HCT116 (cell line): ENCODE measurements around the gene GRIK1. TPM values are rescaled to one million over a fixed set of nuclear protein-coding genes. Genes with fewer than 3 reads are reported as not detected.

Source experiments
- ATAC-seq: fragments of 200-7000 bp; cut with Tn5 transposase; 2 replicates; pipeline ENCODE4 v1.9.1; 2020; ENCODE audit warnings: mild to moderate bottlenecking, moderate library complexity
- BruUV-seq: library from RNA; stranded (reverse); fragments of 400-500 nt; replicated peaks from 2 replicates; lab custom pipeline; 2021; lab: Mats Ljungman, UMichigan
- CTCF ChIA-PET: fragments of 300-600 bp; sonication (Branson Sonifier 250); formaldehyde crosslinking; loops from one replicate; lab custom pipeline; 2021; ENCODE audit warnings: antibody characterized with exemption; lab: Charles Lee
- POLR2A ChIA-PET: fragments of 300-600, 350-600 bp; sonication (Branson Sonifier 250); formaldehyde crosslinking; loops from one replicate; lab custom pipeline; 2021; ENCODE audit warnings: antibody characterized with exemption; lab: Charles Lee
- RAD21 ChIA-PET, 2 experiments: fragments of 300-600 bp; sonication (Branson Sonifier 250); formaldehyde crosslinking; loops; one replicate each; lab custom pipeline; 2023; ENCODE audit warnings: low total read pairs in 2 of 2; ENCODE audit not compliant: uncharacterized antibody in 2 of 2, unreplicated experiment in 2 of 2, low non-redundant PET in 1 of 2; lab: Charles Lee
- DNase-seq: peaks from one replicate; pipeline ENCODE4 v3.0.0-alpha.2; 2010; ENCODE audit warnings: low read depth, low spot score
- H2AFZ ChIP-seq: fragments of 200-600 bp; shearing (Covaris generic), sonication (generic); 2 replicates; pipeline ENCODE4 v1.6.1; 2017; ENCODE audit warnings: low read depth, mixed run types, mixed read lengths, antibody characterized with exemption, low read length; ENCODE audit not compliant: poor library complexity, severe bottlenecking
- H3K27ac ChIP-seq: 2 replicates; pipeline ENCODE4 v1.5.1; 2012; ENCODE audit warnings: low read depth, low read length
- H3K27me3 ChIP-seq: fragments of 200-600 bp; sonication (generic); 2 replicates; pipeline ENCODE4 v1.6.1; 2016; ENCODE audit warnings: mixed run types, low read length, mixed read lengths; ENCODE audit not compliant: insufficient read depth
- H3K36me3 ChIP-seq, 2 experiments: fragments of 200-500 bp in 1 of 2; fragments of 200-600 bp in 1 of 2; sonication (Bioruptor generic) in 1 of 2; sonication (generic) in 1 of 2; 2 replicates each; pipeline versions ENCODE4 v1.5.1 to v1.6.1; 2014 to 2016; ENCODE audit warnings: low read length in 2 of 2, inconsistent platforms in 1 of 2, mixed read lengths in 1 of 2, mixed run types in 1 of 2; ENCODE audit not compliant: insufficient read depth in 2 of 2, control insufficient read depth in 1 of 2
- H3K4me1 ChIP-seq, 2 experiments: fragments of 200-600 bp in 1 of 2; sonication (generic) in 1 of 2; 2 replicates each; pipeline versions ENCODE4 v1.5.1 to v1.6.1; 2012 to 2017; ENCODE audit warnings: low read length in 2 of 2, inconsistent platforms in 1 of 2, mild to moderate bottlenecking in 1 of 2, mixed read lengths in 1 of 2, mixed run types in 1 of 2, moderate library complexity in 1 of 2; ENCODE audit not compliant: insufficient read depth in 2 of 2, control insufficient read depth in 1 of 2
- H3K4me2 ChIP-seq: fragments of 200-600 bp; sonication (generic); 2 replicates; pipeline ENCODE4 v1.6.1; 2017; ENCODE audit warnings: mixed run types, low read length, mixed read lengths
- H3K4me3 ChIP-seq, 2 experiments: fragments of 200-600 bp in 1 of 2; sonication (generic) in 1 of 2; replicated peaks in 1 of 2; 2 replicates each; pipeline ENCODE4 v1.5.1; 2011 to 2016; ENCODE audit warnings: low read length in 2 of 2, control low read depth in 1 of 2, low read depth in 1 of 2, mild to moderate bottlenecking in 1 of 2, mixed read lengths in 1 of 2, mixed run types in 1 of 2
- H3K79me2 ChIP-seq: fragments of 200-600 bp; sonication (generic); 2 replicates; pipeline ENCODE4 v1.6.1; 2017; ENCODE audit warnings: mild to moderate bottlenecking, mixed run types, low read length, moderate library complexity, mixed read lengths; ENCODE audit not compliant: insufficient read depth
- H3K9ac ChIP-seq: fragments of 200-600 bp; sonication (generic); 2 replicates; pipeline ENCODE4 v1.6.1; 2016; ENCODE audit warnings: low read length, mixed read lengths
- H3K9me2 ChIP-seq: fragments of 200-600 bp; sonication (generic), shearing (Covaris generic); 2 replicates; pipeline ENCODE4 v1.6.1; 2017; ENCODE audit warnings: mixed run types, mild to moderate bottlenecking, moderate library complexity; ENCODE audit not compliant: insufficient read depth
- H3K9me3 ChIP-seq, 2 experiments: fragments of 200-500 bp in 1 of 2; fragments of 200-600 bp in 1 of 2; sonication (Bioruptor generic) in 1 of 2; sonication (generic) in 1 of 2; 2 replicates each; pipeline ENCODE4 v1.6.1; 2014 to 2017; ENCODE audit warnings: low read length in 2 of 2, mixed read lengths in 2 of 2, inconsistent platforms in 1 of 2, low read depth in 1 of 2, mild to moderate bottlenecking in 1 of 2, mixed run types in 1 of 2, moderate library complexity in 1 of 2; ENCODE audit not compliant: control insufficient read depth in 1 of 2, insufficient read depth in 1 of 2
- H4K20me1 ChIP-seq: fragments of 200-600 bp; sonication (generic), shearing (Covaris generic); 2 replicates; pipeline ENCODE4 v1.6.1; 2017; ENCODE audit warnings: mixed run types, mild to moderate bottlenecking, moderate library complexity; ENCODE audit not compliant: insufficient read depth
- ATF3 ChIP-seq: IDR thresholded peaks from 2 replicates; pipeline ENCODE4 v1.6.1; 2012
- CEBPB ChIP-seq: IDR thresholded peaks from 2 replicates; pipeline ENCODE4 v1.6.1; 2012; ENCODE audit warnings: low read depth
- EGR1 ChIP-seq: IDR thresholded peaks from 2 replicates; pipeline ENCODE4 v1.6.1; 2012; ENCODE audit warnings: low read depth
- FOSL1 ChIP-seq: IDR thresholded peaks from 2 replicates; pipeline ENCODE4 v1.6.1; 2012; ENCODE audit warnings: low read depth
- JUND ChIP-seq: IDR thresholded peaks from 2 replicates; pipeline ENCODE4 v1.6.1; 2012
- POLR2A ChIP-seq: IDR thresholded peaks from 2 replicates; pipeline ENCODE4 v1.7.0; 2011; ENCODE audit warnings: borderline replicate concordance; ENCODE audit not compliant: insufficient read depth, insufficient read length; ENCODE audit errors: extremely low read depth
- POLR2AphosphoS5 ChIP-seq: IDR thresholded peaks from 2 replicates; pipeline ENCODE4 v1.6.1; 2011; ENCODE audit warnings: mild to moderate bottlenecking, low read depth, low read length, moderate library complexity
- RAD21 ChIP-seq: IDR thresholded peaks from 2 replicates; pipeline ENCODE4 v1.6.1; 2012; ENCODE audit warnings: low read depth, mild to moderate bottlenecking
- REST ChIP-seq: IDR thresholded peaks from 2 replicates; pipeline ENCODE4 v1.6.1; 2012; ENCODE audit warnings: low read depth
- SIN3A ChIP-seq: IDR thresholded peaks from 2 replicates; pipeline ENCODE4 v1.6.1; 2012; ENCODE audit warnings: low read depth
- SP1 ChIP-seq: IDR thresholded peaks from 2 replicates; pipeline ENCODE4 v1.6.1; 2012; ENCODE audit warnings: low read depth
- YY1 ChIP-seq: IDR thresholded peaks from 2 replicates; pipeline ENCODE4 v1.6.1; 2011; ENCODE audit warnings: low read length, low read depth, moderate library complexity, mild to moderate bottlenecking; ENCODE audit not compliant: insufficient replicate concordance; ENCODE audit errors: extremely low read depth
- ZFX ChIP-seq: fragments of 450-650 bp; IDR thresholded peaks from 2 replicates; pipeline ENCODE4 v1.6.1; 2017
- ZNF274 ChIP-seq: fragments of 200-500 bp; sonication (Bioruptor generic); IDR thresholded peaks from 2 replicates; pipeline ENCODE4 v1.6.1; 2014; ENCODE audit warnings: mild to moderate bottlenecking, low read depth, low read length, inconsistent platforms
- intact Hi-C: fragments of 100-400 bp; cut with micrococcal nuclease; formaldehyde crosslinking; loops from 2 replicates; pipeline ENCODE4 v1.10.0; 2022
- total RNA-seq: library from RNA; stranded (reverse); gene quantifications from one replicate; pipeline ENCODE4 v1.2.1, GENCODE V29; 2021; ENCODE audit not compliant: unreplicated experiment
- TF ChIP-seq, protein P1 (sequence below): IDR thresholded peaks from 2 replicates; pipeline ENCODE4 v1.6.1; 2011; ENCODE audit warnings: mild to moderate bottlenecking, low read length, moderate library complexity; ENCODE audit not compliant: insufficient replicate concordance; ENCODE audit errors: extremely low read depth
- TF ChIP-seq, protein P2 (sequence below): IDR thresholded peaks from 2 replicates; pipeline ENCODE4 v1.6.1; 2012

Gene GRIK1
- total RNA-seq, 1 experiment from 2014 or later = not detected

- Histone ChIP-seq H3K4me2 (no peak overlapping the region), H2AFZ (no peak overlapping the region), H3K27ac (no peak overlapping the region), H3K27me3 (no peaks in the 10 kb centered on the region), H3K9me2 (no peaks in the 10 kb centered on the region), H4K20me1 (no peaks in the 10 kb centered on the region), H3K4me3 (no peak overlapping the region), H3K9ac (no peak overlapping the region), H3K79me2 (no peaks in the 10 kb centered on the region), H3K9me3 (peaks cover 12 to 22% of the 10 kb centered on the region in 2 experiments; a peak in 2 of 4 replicates), H3K36me3 (no peaks in the 10 kb centered on the region), H3K4me1 (no peaks in the 10 kb centered on the region)
- CTCF ChIA-PET = no interaction called here
- RAD21 ChIA-PET = no interaction called here
- TF ChIP-seq, protein P1, sequence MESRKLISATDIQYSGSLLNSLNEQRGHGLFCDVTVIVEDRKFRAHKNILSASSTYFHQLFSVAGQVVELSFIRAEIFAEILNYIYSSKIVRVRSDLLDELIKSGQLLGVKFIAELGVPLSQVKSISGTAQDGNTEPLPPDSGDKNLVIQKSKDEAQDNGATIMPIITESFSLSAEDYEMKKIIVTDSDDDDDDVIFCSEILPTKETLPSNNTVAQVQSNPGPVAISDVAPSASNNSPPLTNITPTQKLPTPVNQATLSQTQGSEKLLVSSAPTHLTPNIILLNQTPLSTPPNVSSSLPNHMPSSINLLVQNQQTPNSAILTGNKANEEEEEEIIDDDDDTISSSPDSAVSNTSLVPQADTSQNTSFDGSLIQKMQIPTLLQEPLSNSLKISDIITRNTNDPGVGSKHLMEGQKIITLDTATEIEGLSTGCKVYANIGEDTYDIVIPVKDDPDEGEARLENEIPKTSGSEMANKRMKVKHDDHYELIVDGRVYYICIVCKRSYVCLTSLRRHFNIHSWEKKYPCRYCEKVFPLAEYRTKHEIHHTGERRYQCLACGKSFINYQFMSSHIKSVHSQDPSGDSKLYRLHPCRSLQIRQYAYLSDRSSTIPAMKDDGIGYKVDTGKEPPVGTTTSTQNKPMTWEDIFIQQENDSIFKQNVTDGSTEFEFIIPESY = no peak
- TF ChIP-seq, protein P2, sequence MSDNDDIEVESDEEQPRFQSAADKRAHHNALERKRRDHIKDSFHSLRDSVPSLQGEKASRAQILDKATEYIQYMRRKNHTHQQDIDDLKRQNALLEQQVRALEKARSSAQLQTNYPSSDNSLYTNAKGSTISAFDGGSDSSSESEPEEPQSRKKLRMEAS = no peak
- TF ChIP-seq ZNF274 = no peak
- TF ChIP-seq POLR2AphosphoS5 = no peak
- no peak for TF ChIP-seq EGR1
- TF ChIP-seq ATF3 = no peak
- TF ChIP-seq REST = no peak
- TF ChIP-seq ZFX = no peak
- no peak for TF ChIP-seq RAD21
- no peak for TF ChIP-seq SP1
- TF ChIP-seq FOSL1 = no peak
- TF ChIP-seq CEBPB = no peak
- TF ChIP-seq YY1 = no peak
- TF ChIP-seq SIN3A = no peak
- no peak for TF ChIP-seq JUND
- no peak for TF ChIP-seq POLR2A
- ATAC-seq (no peak), DNase-seq (no peak)
- intact Hi-C loops = no loop called here
- no TSS peak for BruUV-seq
- POLR2A ChIA-PET = no interaction called here
Measured at GRCh38 chr21:29741761-29742160, 198.0 kb downstream of the GRIK1 start.
